ENCODE data around the gene PEX1. TPM values are rescaled to one million over a fixed set of nuclear protein-coding genes. Genes with fewer than 3 reads are reported as not detected.
"Not testable (repeated sequence)": the region's sequence is repeated elsewhere in the genome, so short reads cannot be mapped to it uniquely, and the experiment has no call there.

PEX1 gene
- polyA plus RNA-seq, 1 donor = 66.7 TPM

- no peak for DNase-seq
These were observed 19.4 kb downstream of the PEX1 start for GRCh38 chr7:92508946-92509345.

- no peak for DNase-seq
These were observed 22.0 kb downstream of the PEX1 start for GRCh38 chr7:92506363-92506762.

- DNase-seq = no peak
These were observed 23.8 kb downstream of the PEX1 start for GRCh38 chr7:92504563-92504962.

GRCh38 chr7:92503767-92504166 is 24.6 kb downstream of the PEX1 start:
- DNase-seq = no peak

- no peak for DNase-seq
These were observed 29.8 kb downstream of the PEX1 start for GRCh38 chr7:92498557-92498956.

- no peak for DNase-seq
These were observed 31.4 kb downstream of the PEX1 start for GRCh38 chr7:92496876-92497275.

GRCh38 chr7:92489634-92490033 is 38.7 kb downstream of the PEX1 start:
- DNase-seq = no peak

GRCh38 chr7:92487804-92488203 is 40.5 kb downstream of the PEX1 start:
- DNase-seq = no peak

GRCh38 chr7:92485974-92486373 is 42.3 kb downstream of the PEX1 start:
- DNase-seq = no peak

- no peak for DNase-seq
These were observed 42.9 kb downstream of the PEX1 start for GRCh38 chr7:92485267-92485892.

- DNase-seq = not testable (repeated sequence)
These were observed 44.1 kb downstream of the PEX1 start for GRCh38 chr7:92484226-92484625.

GRCh38 chr7:92483624-92484023 is 44.7 kb downstream of the PEX1 start:
- not testable (repeated sequence) for DNase-seq

GRCh38 chr7:92479146-92479545 is 49.2 kb downstream of the PEX1 start:
- not testable (repeated sequence) for DNase-seq

GRCh38 chr7:92478711-92479110 is 49.6 kb downstream of the PEX1 start:
- no peak for DNase-seq

- no peak for DNase-seq
These were observed 50.2 kb downstream of the PEX1 start for GRCh38 chr7:92478095-92478494.

- not testable (repeated sequence) for DNase-seq
These were observed 50.6 kb downstream of the PEX1 start, which contains the start of gene ERVW-1 for GRCh38 chr7:92477681-92478080. ERVW-1 (minus strand) TSS chr7:92477946; CDS start chr7:92470381, 7,565 bp downstream.

GRCh38 chr7:92475851-92476590 is 52.3 kb downstream of the PEX1 start:
- DNase-seq = not testable (repeated sequence)

- DNase-seq = not testable (repeated sequence)
These were observed 53.0 kb downstream of the PEX1 start for GRCh38 chr7:92475261-92475770.

GRCh38 chr7:92473989-92474388 is 54.3 kb downstream of the PEX1 start:
- not testable (repeated sequence) for DNase-seq

- DNase-seq = not testable (repeated sequence)
These were observed 59.7 kb downstream of the PEX1 start for GRCh38 chr7:92468589-92468988.

- no peak for DNase-seq
These were observed 61.6 kb downstream of the PEX1 start for GRCh38 chr7:92466682-92467081.

- no peak for DNase-seq
These were observed 63.8 kb downstream of the PEX1 start for GRCh38 chr7:92464515-92464914.

- DNase-seq = no peak
These were observed 65.8 kb downstream of the PEX1 start for GRCh38 chr7:92462560-92462959.
